NB4 (cell line): ENCODE measurements around the gene COL6A1.

ENCODE experiments used
- DNase-seq: peaks from one replicate; pipeline ENCODE4 v3.0.0; 2010; ENCODE audit warnings: low read depth
- H3K4me3 ChIP-seq: one replicate; pipeline ENCODE4 v1.5.1; 2011; ENCODE audit warnings: mild to moderate bottlenecking, low read depth, low read length, moderate library complexity
- CTCF ChIP-seq: IDR thresholded peaks from one replicate; pipeline ENCODE4 v1.5.1; 2012; ENCODE audit warnings: low read depth, low read length
- MAX ChIP-seq: IDR thresholded peaks from 2 replicates; pipeline ENCODE4 v1.6.1; 2011; ENCODE audit warnings: low read depth, low read length
- MYC ChIP-seq: IDR thresholded peaks from 2 replicates; pipeline ENCODE4 v1.6.1; 2011; ENCODE audit warnings: low read depth, low read length
- POLR2A ChIP-seq: IDR thresholded peaks from 2 replicates; pipeline ENCODE4 v1.6.1; 2011; ENCODE audit warnings: mild to moderate bottlenecking; ENCODE audit not compliant: insufficient read length; ENCODE audit errors: extremely low read depth

The COL6A1 gene

GRCh38 chr21:45947716-45948255 lies 33.8 kb upstream of the COL6A1 start:
- no peak for DNase-seq
- H3K4me3 ChIP-seq: no peak overlapping the region
- TF ChIP-seq CTCF: no peak
- no peak for TF ChIP-seq MAX
- no peak for TF ChIP-seq MYC
- TF ChIP-seq POLR2A: no peak

DNA sequence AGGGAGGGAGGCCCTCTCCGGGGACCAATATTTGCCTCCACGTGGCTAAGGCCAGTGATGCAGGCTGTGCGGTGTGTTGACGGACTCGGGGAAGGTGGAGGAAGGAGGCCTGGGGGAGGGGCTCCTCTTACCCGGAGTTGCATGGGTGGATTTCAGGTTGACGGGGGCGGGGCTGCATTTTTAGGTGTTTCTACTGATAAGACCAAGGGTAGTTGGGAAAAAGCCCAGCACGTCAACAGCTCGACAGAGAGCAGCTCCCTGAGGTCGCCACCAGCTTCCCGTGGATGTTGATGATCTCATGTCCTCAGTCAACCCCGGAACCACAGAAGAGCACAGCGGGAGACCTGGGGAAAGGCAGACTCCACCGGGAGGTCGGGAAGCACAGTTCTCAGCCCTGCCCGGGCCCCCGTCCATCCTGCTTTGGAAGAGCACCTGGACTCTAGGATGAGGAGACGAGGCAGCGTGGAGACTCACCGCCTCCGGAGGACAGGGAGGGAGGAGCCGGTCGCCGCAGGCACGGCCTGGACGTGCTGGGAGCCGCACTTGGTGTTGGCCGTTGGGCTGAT lies 32.9 kb upstream of the COL6A1 start:
- TF ChIP-seq CTCF (no peak), POLR2A (no peak), MYC (no peak), MAX (no peak)
- H3K4me3 ChIP-seq: no peak overlapping the region
- no peak for DNase-seq

GRCh38 chr21:45949928-45950739 lies 31.4 kb upstream of the COL6A1 start:
- H3K4me3 ChIP-seq: no peak overlapping the region
- DNase-seq: no peak
- TF ChIP-seq CTCF (no peak), MAX (no peak), MYC (no peak), POLR2A (no peak)

- DNase-seq: no peak
Observed at GRCh38 chr21:45950740-45951515, 30.6 kb upstream of the COL6A1 start.

More at GRCh38 chr21:45950740-45951515, 30.6 kb upstream of the COL6A1 start:
- no peak overlapping the region for H3K4me3 ChIP-seq
- no peak for TF ChIP-seq MYC
- TF ChIP-seq POLR2A: no peak
- no peak for TF ChIP-seq MAX
- no peak for TF ChIP-seq CTCF
